H1 (cell line): ENCODE results near the gene OSGEP. TPM values are rescaled to one million over a fixed set of nuclear protein-coding genes. Genes with fewer than 3 reads are reported as not detected.

ENCODE experiments used
- BCL11A ChIP-seq, 2 experiments: IDR thresholded peaks; one replicate each; pipeline ENCODE4 v1.6.1; 2011; ENCODE audit warnings: low read depth in 2 of 2, low read length in 2 of 2, mild to moderate bottlenecking in 2 of 2
- CBX5 ChIP-seq: fragments of 300-800, 300-1000 bp; sonication (generic); IDR thresholded peaks from 2 replicates; pipeline ENCODE4 v1.7.1; 2016; ENCODE audit warnings: antibody characterized with exemption, low read length, low read depth
- CHD7 ChIP-seq: fragments of 300-600 bp; sonication (generic); IDR thresholded peaks from 2 replicates; pipeline ENCODE4 v1.7.1; 2012; ENCODE audit warnings: low read length, moderate library complexity, mild to moderate bottlenecking, inconsistent platforms; ENCODE audit not compliant: insufficient replicate concordance
- CREB1 ChIP-seq: IDR thresholded peaks from 2 replicates; pipeline ENCODE4 v1.6.1; 2012; ENCODE audit warnings: inconsistent platforms
- EP300 ChIP-seq, 2 experiments: IDR thresholded peaks; 1 replicate in 1 of 2; 2 replicates in 1 of 2; pipeline ENCODE4 v1.6.1; 2011 to 2012; ENCODE audit warnings: low read depth in 2 of 2, low read length in 2 of 2, mild to moderate bottlenecking in 2 of 2, borderline replicate concordance in 1 of 2, inconsistent platforms in 1 of 2, moderate library complexity in 1 of 2
- NRF1 ChIP-seq: IDR thresholded peaks from 2 replicates; pipeline ENCODE4 v1.6.1; 2011; ENCODE audit warnings: mild to moderate bottlenecking, low read depth, low read length, improper control_type of control experiment
- RAD21 ChIP-seq, 2 experiments: IDR thresholded peaks in 1 of 2; conservative IDR thresholded peaks in 1 of 2; 2 replicates each; pipeline ENCODE4 v1.6.1; 2011; ENCODE audit warnings: low read depth in 2 of 2, low read length in 2 of 2, improper control_type of control experiment in 1 of 2, inconsistent platforms in 1 of 2, mild to moderate bottlenecking in 1 of 2, moderate library complexity in 1 of 2
- RNF2 ChIP-seq: fragments of 200-900, 300-1000 bp; sonication (generic); IDR thresholded peaks from 2 replicates; pipeline ENCODE4 v1.7.1; 2016; ENCODE audit warnings: borderline replicate concordance, low read depth, mild to moderate bottlenecking, antibody characterized with exemption, low read length; ENCODE audit not compliant: poor library complexity, severe bottlenecking; ENCODE audit errors: missing control alignments
- SP4 ChIP-seq: IDR thresholded peaks from 2 replicates; pipeline ENCODE4 v1.6.1; 2012; ENCODE audit warnings: low read length, inconsistent platforms
- USF2 ChIP-seq: IDR thresholded peaks from 2 replicates; pipeline ENCODE4 v1.6.1; 2011; ENCODE audit warnings: low read length, improper control_type of control experiment
- polyA plus RNA-seq, 7 experiments: library from polyadenylated mRNA; depleted of rRNA in 3 of 7; stranded (reverse) in 5 of 7; unstranded in 2 of 7; fragments of >200 nt in 5 of 7; fragments of 200-250 nt in 2 of 7; gene quantifications; 1 replicate in 5 of 7; 2 replicates in 1 of 7; 4 replicates in 1 of 7; pipeline versions ENCODE4 v1.2.1 to v1.2.3, GENCODE V29; 2011 to 2013; ENCODE audit warnings: missing spikeins in 2 of 7, mixed read lengths in 2 of 7
- total RNA-seq: library from RNA; stranded (reverse); fragmentation: NEBNext Ultra II Directional; extraction: Animal tissue kit (Norgen Biotek cat#: 25700); gene quantifications from 2 replicates; pipeline ENCODE4 v1.2.1, GENCODE V29; 2021

The OSGEP gene
- total and polyA plus RNA-seq, 2 of the 8 experiments (the other 6 are each of a cell fraction or from before 2014, with no cell fraction given): 34.4 to 78.6 TPM

DNA sequence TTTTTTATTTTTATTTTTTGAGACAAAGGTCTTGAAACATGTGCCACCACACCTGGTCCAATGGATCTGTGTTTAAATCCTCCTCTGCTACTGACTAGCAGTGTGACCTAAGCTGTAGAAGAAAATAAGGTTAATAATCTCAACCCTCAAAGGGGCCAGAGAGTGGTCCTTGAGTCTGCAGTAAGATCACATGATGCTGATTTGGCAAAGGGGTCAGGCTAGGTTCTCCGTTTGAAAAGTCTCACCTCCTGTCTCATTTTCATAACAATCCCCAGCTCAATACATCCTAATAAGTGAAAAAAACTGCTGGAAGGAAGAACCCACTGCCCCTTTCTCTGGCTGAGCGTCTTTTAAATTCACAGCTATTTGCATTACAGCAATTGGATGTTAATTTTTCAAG lies 33.3 kb downstream of the OSGEP start (continued):
- TF ChIP-seq CHD7: no peak
- no peak for TF ChIP-seq USF2
- TF ChIP-seq EP300 (IDR thresholded peaks at IDR 0.05; ENCODE audit: borderline replicate concordance in 1 of 2, low read depth in 2 of 2, low read length in 2 of 2): no peak
- no peak for TF ChIP-seq BCL11A (IDR thresholded peaks at IDR 0.05; ENCODE audit: low read depth in 2 of 2, low read length in 2 of 2)
- no peak for TF ChIP-seq CREB1
- TF ChIP-seq NRF1: no peak
- no peak for TF ChIP-seq RAD21 (IDR thresholded peaks at IDR 0.05 in 1 of 2, conservative IDR thresholded peaks at IDR 0.05 in 1 of 2; ENCODE audit: low read depth in 2 of 2, low read length in 2 of 2)
- no peak for TF ChIP-seq CBX5
- TF ChIP-seq SP4: no peak
- TF ChIP-seq RNF2: no peak
